Neuronal stem cell (in vitro differentiated cells): Measurements from ENCODE around the gene RBFOX2.
"Not testable (repeated sequence)": the region's sequence is repeated elsewhere in the genome, so short reads cannot be mapped to it uniquely, and the experiment has no call there.

Source experiments
- DNase-seq: peaks from one replicate; pipeline ENCODE4 v3.0.0-alpha.2; 2013; ENCODE audit warnings: low spot score
- H2AFZ ChIP-seq: one replicate; pipeline ENCODE4 v1.6.1; 2013; ENCODE audit warnings: mild to moderate bottlenecking, low read length, inconsistent platforms
- H2AK5ac ChIP-seq: 2 replicates; pipeline ENCODE4 v1.6.1; 2013; ENCODE audit warnings: low read depth, mild to moderate bottlenecking, inconsistent platforms, low read length, moderate library complexity, mixed read lengths
- H2BK120ac ChIP-seq: 2 replicates; pipeline ENCODE4 v1.6.1; 2013; ENCODE audit warnings: low read depth, mild to moderate bottlenecking, inconsistent platforms, low read length, moderate library complexity, mixed read lengths
- H2BK12ac ChIP-seq: one replicate; pipeline ENCODE4 v1.6.1; 2013; ENCODE audit warnings: low read length, inconsistent platforms
- H2BK15ac ChIP-seq: 2 replicates; pipeline ENCODE4 v1.6.1; 2013; ENCODE audit warnings: mild to moderate bottlenecking, low read length, inconsistent platforms, mixed read lengths
- H2BK5ac ChIP-seq: one replicate; pipeline ENCODE4 v1.6.1; 2013; ENCODE audit warnings: inconsistent platforms, mild to moderate bottlenecking, low read length, moderate library complexity
- H3K14ac ChIP-seq: one replicate; pipeline ENCODE4 v1.6.1; 2013; ENCODE audit warnings: low read length, inconsistent platforms
- H3K18ac ChIP-seq: 2 replicates; pipeline ENCODE4 v1.6.1; 2013; ENCODE audit warnings: low read length, inconsistent platforms
- H3K23ac ChIP-seq: 2 replicates; pipeline ENCODE4 v1.6.1; 2013; ENCODE audit warnings: low read depth, mild to moderate bottlenecking, mixed read lengths, low read length, inconsistent platforms; ENCODE audit not compliant: poor library complexity
- H3K27ac ChIP-seq: replicated peaks from 3 replicates; pipeline ENCODE4 v1.5.1; 2013; ENCODE audit warnings: low read length, inconsistent platforms
- H3K27me3 ChIP-seq, 3 experiments: 2 replicates each; pipeline ENCODE4 v1.6.1; 2013; ENCODE audit warnings: low read length in 3 of 3, mild to moderate bottlenecking in 2 of 3, inconsistent platforms in 1 of 3, low read depth in 1 of 3, mixed read lengths in 1 of 3, moderate library complexity in 1 of 3; ENCODE audit not compliant: control insufficient read depth in 3 of 3, insufficient read depth in 3 of 3
- H3K36me3 ChIP-seq, 2 donors: replicated peaks in 1 of 2; 2 replicates each; pipeline ENCODE4 v1.6.1; 2013; ENCODE audit warnings: low read length in 2 of 2; ENCODE audit not compliant: control insufficient read depth in 2 of 2, insufficient read depth in 2 of 2
- H3K4ac ChIP-seq: 2 replicates; pipeline ENCODE4 v1.6.1; 2013; ENCODE audit warnings: inconsistent platforms, mild to moderate bottlenecking, low read length, moderate library complexity
- H3K4me1 ChIP-seq, 2 donors: 1 replicate in 1 of 2; 2 replicates in 1 of 2; pipeline ENCODE4 v1.6.1; 2013; ENCODE audit warnings: low read length in 2 of 2, low read depth in 1 of 2; ENCODE audit not compliant: control insufficient read depth in 2 of 2, insufficient read depth in 1 of 2
- H3K4me2 ChIP-seq: one replicate; pipeline ENCODE4 v1.6.1; 2013; ENCODE audit warnings: mild to moderate bottlenecking, low read length, inconsistent platforms; ENCODE audit not compliant: insufficient read depth, poor library complexity, severe bottlenecking
- H3K4me3 ChIP-seq, 2 donors: 2 replicates each; pipeline ENCODE4 v1.5.1; 2013; ENCODE audit warnings: low read length in 2 of 2, mild to moderate bottlenecking in 2 of 2, inconsistent platforms in 1 of 2, moderate library complexity in 1 of 2
- H3K79me1 ChIP-seq: one replicate; pipeline ENCODE4 v1.6.1; 2013; ENCODE audit warnings: low read depth, mild to moderate bottlenecking, inconsistent platforms, low read length, moderate library complexity
- H3K9ac ChIP-seq: one replicate; pipeline ENCODE4 v1.6.1; 2013; ENCODE audit warnings: mild to moderate bottlenecking, low read depth, low read length, inconsistent platforms; ENCODE audit not compliant: poor library complexity
- H3K9me3 ChIP-seq, 2 donors: replicated peaks in 1 of 2; 2 replicates each; pipeline versions ENCODE3 to v1.6.1; 2013; ENCODE audit warnings: low read length in 2 of 2, mild to moderate bottlenecking in 2 of 2, inconsistent platforms in 1 of 2, low read depth in 1 of 2, mixed read lengths in 1 of 2, moderate library complexity in 1 of 2; ENCODE audit not compliant: control insufficient read depth in 2 of 2, insufficient read depth in 1 of 2
- H4K8ac ChIP-seq: one replicate; pipeline ENCODE4 v1.6.1; 2013; ENCODE audit warnings: low read depth, mild to moderate bottlenecking, inconsistent platforms, low read length, moderate library complexity
- H4K91ac ChIP-seq: one replicate; pipeline ENCODE4 v1.6.1; 2013; ENCODE audit warnings: low read length, low read depth, mild to moderate bottlenecking, inconsistent platforms; ENCODE audit not compliant: poor library complexity
- WGBS, 2 donors: extraction: QIAGEN DNeasy Blood & Tissue Kit; methylation state at CpG; one replicate each; pipeline ENCODE4 v1.1.7; 2013; ENCODE audit warnings: missing lambda C conversion rate in 2 of 2, mixed read lengths in 1 of 2; ENCODE audit not compliant: insufficient read length in 2 of 2, insufficient replicate concordance in 1 of 2; ENCODE audit errors: extremely low coverage in 2 of 2; 5-methylcytosine and 5-hydroxymethylcytosine counted together

RBFOX2 gene

GRCh38 chr22:36052505-36052941, 23.9 kb upstream of the RBFOX2 start:
- Histone ChIP-seq H4K91ac (no peak overlapping the region), H3K9ac (no peak overlapping the region), H3K9me3 (no peaks in the 10 kb centered on the region), H2AK5ac (no peak overlapping the region), H3K79me1 (no peaks in the 10 kb centered on the region), H3K14ac (no peak overlapping the region), H2BK12ac (no peak overlapping the region), H3K27me3 (no peaks in the 10 kb centered on the region), H3K4me3 (no peak overlapping the region), H3K27ac (no peak overlapping the region), H3K4me1 (peaks cover 3 to 9% of the 10 kb centered on the region in 2 donors), H3K36me3 (no peaks in the 10 kb centered on the region), H3K18ac (no peak overlapping the region), H2AFZ (peak overlapping the region; percentile 62), H2BK5ac (no peak overlapping the region), H3K4ac (no peak overlapping the region), H4K8ac (no peak overlapping the region), H3K23ac (no peak overlapping the region), H3K4me2 (no peak overlapping the region), H2BK120ac (no peak overlapping the region), H2BK15ac (no peak overlapping the region)
- WGBS, 2 donors: no CpG with 5 or more reads among the region's 5 CpGs
- no peak for DNase-seq

DNA sequence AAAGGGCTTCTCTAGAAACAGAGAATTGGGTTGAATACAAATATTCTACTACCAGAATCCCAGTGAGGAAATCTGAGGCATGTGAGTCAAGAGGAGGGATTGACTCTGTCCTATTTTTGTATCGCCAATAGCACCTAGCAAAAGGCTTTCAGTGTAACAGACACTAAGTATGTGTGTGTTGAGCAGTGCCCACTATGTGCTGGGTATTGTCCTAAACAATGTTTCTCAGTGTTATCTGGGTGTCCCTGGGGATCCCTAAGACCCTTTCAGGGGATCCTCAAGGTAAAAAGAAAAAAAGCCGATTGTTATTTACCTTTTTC, 21.0 kb upstream of the RBFOX2 start:
- Histone ChIP-seq H4K8ac (no peak overlapping the region), H3K36me3 (no peaks in the 10 kb centered on the region), H3K9me3 (no peaks in the 10 kb centered on the region), H2BK120ac (no peak overlapping the region), H3K27ac (no peak overlapping the region), H3K23ac (no peak overlapping the region), H3K27me3 (no peaks in the 10 kb centered on the region), H2AK5ac (no peak overlapping the region), H2AFZ (no peak overlapping the region), H3K4me3 (no peak overlapping the region), H2BK12ac (no peak overlapping the region), H3K79me1 (no peaks in the 10 kb centered on the region), H3K4ac (no peak overlapping the region), H3K4me1 (peaks cover 0 to 1% of the 10 kb centered on the region in 2 donors), H4K91ac (no peak overlapping the region), H3K14ac (no peak overlapping the region), H2BK15ac (no peak overlapping the region), H3K18ac (no peak overlapping the region), H3K9ac (no peak overlapping the region), H2BK5ac (no peak overlapping the region), H3K4me2 (no peak overlapping the region)
- no CpG with 5 or more reads among the region's 2 CpGs for WGBS, 2 donors
- no peak for DNase-seq

DNA sequence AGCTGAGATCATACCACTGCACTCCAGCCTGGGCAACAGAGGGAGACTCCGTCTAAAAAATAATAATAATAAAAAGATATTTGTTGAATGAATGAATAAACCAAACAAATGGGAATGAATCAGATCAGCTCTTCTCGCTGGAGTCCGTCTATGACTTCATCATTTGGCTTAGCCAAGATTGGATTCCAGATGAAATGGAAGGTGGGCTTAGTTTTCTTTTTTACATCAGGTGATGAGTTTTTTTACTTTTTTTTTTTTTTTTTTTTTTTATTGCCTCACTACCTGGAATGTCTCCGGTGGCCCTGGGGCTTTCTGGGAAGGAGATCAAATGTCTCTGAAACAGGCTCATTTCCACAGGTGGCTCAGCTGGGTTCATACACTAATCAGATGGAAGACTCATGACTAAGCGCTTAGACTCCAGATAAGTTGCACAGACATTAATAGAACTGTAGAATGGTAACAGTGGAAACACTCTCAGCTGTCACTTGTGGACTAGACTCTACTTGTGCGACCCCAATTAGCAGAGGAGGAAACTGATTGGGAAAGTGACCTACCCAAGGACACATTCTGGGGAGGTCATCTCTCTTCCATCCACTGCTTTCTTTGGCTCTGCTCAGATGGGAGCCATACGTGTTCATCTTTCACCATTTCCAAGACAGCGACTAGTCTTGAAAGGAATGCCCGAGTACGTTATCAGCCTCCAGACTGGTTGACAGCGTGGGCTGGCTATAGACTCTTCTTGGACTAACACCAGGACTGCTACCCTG, 20.5 kb upstream of the RBFOX2 start:
- no peak for DNase-seq
- Histone ChIP-seq H3K27ac (no peak overlapping the region), H2BK15ac (no peak overlapping the region)

DNA sequence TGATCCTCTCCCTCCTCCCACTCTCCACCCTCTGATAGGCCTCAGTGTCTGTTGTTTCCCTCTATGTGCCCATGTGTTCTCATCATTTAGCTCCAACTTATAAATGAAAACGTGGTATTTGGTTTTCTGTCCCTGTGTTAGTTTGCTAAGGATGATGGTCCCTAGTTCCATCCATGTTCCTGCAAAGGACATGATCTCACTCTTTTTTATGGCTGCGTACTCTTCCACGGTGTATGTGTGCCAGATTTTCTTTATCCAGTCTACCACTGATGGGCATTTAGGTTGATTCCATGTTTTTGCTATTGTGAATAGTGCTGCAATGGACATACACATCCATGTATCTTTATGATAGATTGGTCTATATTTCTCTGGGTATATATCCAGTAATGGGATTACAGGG, 15.9 kb upstream of the RBFOX2 start:
- H3K4me2 ChIP-seq, DNase-seq, H3K4me3 ChIP-seq, H3K27ac ChIP-seq, H3K27me3 ChIP-seq, H3K79me1 ChIP-seq, H2BK5ac ChIP-seq, H3K9ac ChIP-seq, H3K9me3 ChIP-seq, H3K18ac ChIP-seq, H3K23ac ChIP-seq, H3K4me1 ChIP-seq, H2BK12ac ChIP-seq, H2BK15ac ChIP-seq, H2BK120ac ChIP-seq, H3K14ac ChIP-seq, H3K36me3 ChIP-seq, H4K91ac ChIP-seq, H2AK5ac ChIP-seq, H3K4ac ChIP-seq, H2AFZ ChIP-seq, H4K8ac ChIP-seq: not testable (repeated sequence)
- WGBS, 2 donors: no CpG with 5 or more reads among the region's 3 CpGs

More for the DNA sequence above, 20.5 kb upstream of the RBFOX2 start:
- Histone ChIP-seq H2BK5ac (no peak overlapping the region), H3K79me1 (no peaks in the 10 kb centered on the region), H3K9ac (no peak overlapping the region), H2BK120ac (no peak overlapping the region), H3K4me2 (no peak overlapping the region), H3K27me3 (no peaks in the 10 kb centered on the region), H2AFZ (no peak overlapping the region), H3K23ac (no peak overlapping the region), H3K9me3 (no peaks in the 10 kb centered on the region), H3K4me1 (peaks cover 0 to 1% of the 10 kb centered on the region in 2 donors), H3K4ac (no peak overlapping the region), H4K8ac (no peak overlapping the region), H3K14ac (no peak overlapping the region), H3K4me3 (no peak overlapping the region), H3K36me3 (no peaks in the 10 kb centered on the region), H2AK5ac (no peak overlapping the region), H2BK12ac (no peak overlapping the region), H3K18ac (no peak overlapping the region), H4K91ac (no peak overlapping the region)
- no CpG with 5 or more reads among the region's 11 CpGs for WGBS, 2 donors
